ENCODE measurements around the gene RPRD1B. TPM values are rescaled to one million over a fixed set of nuclear protein-coding genes. Genes with fewer than 3 reads are reported as not detected.

RPRD1B gene
- total RNA-seq, 1 donor from 2014 or later, result 37.7 TPM

DNA sequence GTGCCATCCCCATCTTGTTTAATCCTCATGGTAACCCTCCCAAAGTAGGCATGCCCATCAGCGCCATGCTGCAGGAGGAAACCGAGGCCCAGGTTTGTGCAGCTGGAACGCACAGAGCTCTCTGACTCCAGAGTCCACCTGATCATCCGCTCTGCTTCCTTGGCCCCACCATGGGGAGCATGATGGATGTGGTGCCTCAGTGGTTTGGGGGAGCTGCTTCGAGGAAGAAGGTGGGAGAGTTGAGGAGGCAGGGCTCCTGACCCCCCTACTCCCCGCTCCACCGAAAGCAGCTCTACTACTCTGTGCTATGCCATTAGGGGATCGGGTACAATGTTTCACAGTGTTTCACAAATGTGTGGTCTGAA is 79.4 kb downstream of the RPRD1B start:
- Mint-ChIP-seq H3K27ac (no peak overlapping the region), H3K27me3 (ENCODE audit: insufficient read depth, low read depth) (peaks cover 8% of the 10 kb centered on the region), H3K4me3 (no peak overlapping the region), H3K36me3 (no peaks in the 10 kb centered on the region), H3K4me1 (peaks cover 7% of the 10 kb centered on the region), H3K9me3 (no peaks in the 10 kb centered on the region)
- TF ChIP-seq, protein P1, sequence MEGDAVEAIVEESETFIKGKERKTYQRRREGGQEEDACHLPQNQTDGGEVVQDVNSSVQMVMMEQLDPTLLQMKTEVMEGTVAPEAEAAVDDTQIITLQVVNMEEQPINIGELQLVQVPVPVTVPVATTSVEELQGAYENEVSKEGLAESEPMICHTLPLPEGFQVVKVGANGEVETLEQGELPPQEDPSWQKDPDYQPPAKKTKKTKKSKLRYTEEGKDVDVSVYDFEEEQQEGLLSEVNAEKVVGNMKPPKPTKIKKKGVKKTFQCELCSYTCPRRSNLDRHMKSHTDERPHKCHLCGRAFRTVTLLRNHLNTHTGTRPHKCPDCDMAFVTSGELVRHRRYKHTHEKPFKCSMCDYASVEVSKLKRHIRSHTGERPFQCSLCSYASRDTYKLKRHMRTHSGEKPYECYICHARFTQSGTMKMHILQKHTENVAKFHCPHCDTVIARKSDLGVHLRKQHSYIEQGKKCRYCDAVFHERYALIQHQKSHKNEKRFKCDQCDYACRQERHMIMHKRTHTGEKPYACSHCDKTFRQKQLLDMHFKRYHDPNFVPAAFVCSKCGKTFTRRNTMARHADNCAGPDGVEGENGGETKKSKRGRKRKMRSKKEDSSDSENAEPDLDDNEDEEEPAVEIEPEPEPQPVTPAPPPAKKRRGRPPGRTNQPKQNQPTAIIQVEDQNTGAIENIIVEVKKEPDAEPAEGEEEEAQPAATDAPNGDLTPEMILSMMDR (IDR thresholded peaks at IDR 0.05), result no peak
- TF ChIP-seq EZH2 (IDR thresholded peaks at IDR 0.05), result no peak
- TF ChIP-seq EZH2phosphoT487 (IDR thresholded peaks at IDR 0.05), result no peak
- Histone ChIP-seq H3K27me3 (no peaks in the 10 kb centered on the region), H4K20me1 (ENCODE audit: low read depth) (no peaks in the 10 kb centered on the region), H3K4me2 (no peak overlapping the region), H3K4me1 (no peaks in the 10 kb centered on the region), H3F3A (ENCODE audit: low read depth) (no peaks in the 10 kb centered on the region), H3K9me3 (ENCODE audit: low read depth) (no peaks in the 10 kb centered on the region), H3K9ac (no peak overlapping the region), H3K79me2 (ENCODE audit: low read depth) (no peaks in the 10 kb centered on the region), H2AFZ (replicated peaks) (no peak overlapping the region), H3K4me3 (no peak overlapping the region), H3K36me3 (no peaks in the 10 kb centered on the region), H3K27ac (no peak overlapping the region)
- DNase-seq (ENCODE audit: low spot score), result no peak

DNA sequence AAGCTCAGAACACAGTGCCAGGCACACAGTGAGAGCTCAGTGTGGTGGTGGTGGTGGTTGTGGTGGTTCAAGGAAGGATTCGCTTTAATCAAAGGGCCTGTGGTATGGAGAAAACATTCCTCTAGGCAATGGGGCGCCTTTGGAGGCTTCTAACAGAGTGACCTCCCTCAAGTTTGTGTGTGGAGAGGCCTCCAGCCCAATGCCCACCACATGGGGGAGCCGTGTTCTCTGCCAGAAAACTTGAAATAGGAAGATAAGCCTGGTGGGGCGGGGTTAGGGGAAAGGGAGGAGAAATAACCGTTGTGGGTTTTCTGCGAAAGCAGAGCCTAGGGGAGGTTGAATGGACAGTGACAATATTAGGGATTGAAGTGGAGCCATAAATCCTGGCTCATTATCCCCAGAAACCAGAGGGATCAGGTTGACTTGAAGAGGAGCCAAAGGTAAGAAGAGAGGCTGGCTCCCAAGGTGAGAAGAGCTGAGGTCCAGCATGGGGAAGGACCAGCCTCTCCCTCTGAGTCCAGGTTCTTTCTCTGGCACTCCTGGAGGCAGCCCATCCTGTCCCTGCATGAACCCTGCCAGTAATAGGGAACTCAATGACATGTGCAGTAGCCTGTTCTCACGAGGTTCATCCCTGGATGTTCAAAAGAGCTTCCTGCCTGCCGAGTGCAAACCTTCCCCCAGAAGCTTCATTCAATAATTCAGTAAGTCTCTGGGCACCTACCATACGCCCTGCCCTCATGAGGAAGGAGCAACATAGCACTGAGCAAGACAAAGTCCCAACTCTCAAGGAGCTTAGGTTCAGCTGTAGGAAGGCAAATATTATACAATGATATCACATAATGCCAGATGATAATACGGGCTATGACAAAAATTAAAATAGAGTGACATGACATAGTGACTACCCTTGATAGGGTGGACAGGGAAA is 80.1 kb downstream of the RPRD1B start:
- peaks cover 8% of the 10 kb centered on the region for H3K27me3 Mint-ChIP-seq (ENCODE audit: insufficient read depth, low read depth)
- no peaks in the 10 kb centered on the region for H3K79me2 ChIP-seq (ENCODE audit: low read depth)
- H3K27ac Mint-ChIP-seq, result peak overlapping the region; percentile 68
- no peaks in the 10 kb centered on the region for H3F3A ChIP-seq (ENCODE audit: low read depth)
- H3K4me3 ChIP-seq, result no peak overlapping the region
- no peaks in the 10 kb centered on the region for H3K36me3 Mint-ChIP-seq
- H3K27ac ChIP-seq, result no peak overlapping the region
- no peak overlapping the region for H3K4me3 Mint-ChIP-seq
- no peaks in the 10 kb centered on the region for H3K9me3 ChIP-seq (ENCODE audit: low read depth)
- DNase-seq (ENCODE audit: low spot score), result peak; percentile 72
- no peak for TF ChIP-seq EZH2 (IDR thresholded peaks at IDR 0.05)
- TF ChIP-seq, protein P1 (IDR thresholded peaks at IDR 0.05), result peak; percentile 63
- H3K27me3 ChIP-seq, result no peaks in the 10 kb centered on the region
- no peaks in the 10 kb centered on the region for H3K36me3 ChIP-seq
- H3K4me1 ChIP-seq, result no peaks in the 10 kb centered on the region
- no peak overlapping the region for H2AFZ ChIP-seq (replicated peaks)
- no peak overlapping the region for H3K4me2 ChIP-seq
- no peaks in the 10 kb centered on the region for H4K20me1 ChIP-seq (ENCODE audit: low read depth)
- H3K9me3 Mint-ChIP-seq, result no peaks in the 10 kb centered on the region
- peaks cover 7% of the 10 kb centered on the region for H3K4me1 Mint-ChIP-seq
- no peak overlapping the region for H3K9ac ChIP-seq

DNA sequence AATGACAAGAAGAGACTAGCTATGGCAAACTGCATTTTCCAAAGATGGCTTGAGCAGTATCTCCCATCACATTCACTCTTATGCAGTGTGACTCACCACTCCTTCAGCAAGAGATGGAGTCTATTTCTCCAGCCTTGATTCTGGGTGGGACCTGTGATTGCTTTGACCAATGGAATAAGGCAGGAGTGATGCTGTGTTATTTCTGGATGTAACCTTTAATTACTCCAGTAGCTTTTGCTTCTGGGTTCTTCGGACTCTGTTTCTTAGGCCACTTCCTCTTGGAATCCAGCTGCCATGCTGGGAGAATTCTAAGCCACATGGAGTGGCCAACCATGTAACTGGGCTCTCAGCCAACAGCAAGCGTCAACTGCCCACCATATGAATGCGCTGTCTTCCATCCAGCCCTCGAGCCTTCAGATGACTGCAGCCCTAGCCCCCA is 80.8 kb downstream of the RPRD1B start:
- H3K27ac Mint-ChIP-seq, result no peak overlapping the region
- Histone ChIP-seq H3K27ac (no peak overlapping the region), H3K9ac (no peak overlapping the region), H4K20me1 (ENCODE audit: low read depth) (no peaks in the 10 kb centered on the region), H3K4me3 (no peak overlapping the region), H2AFZ (replicated peaks) (no peak overlapping the region), H3K27me3 (no peaks in the 10 kb centered on the region), H3F3A (ENCODE audit: low read depth) (no peaks in the 10 kb centered on the region), H3K36me3 (no peaks in the 10 kb centered on the region), H3K9me3 (ENCODE audit: low read depth) (no peaks in the 10 kb centered on the region), H3K79me2 (ENCODE audit: low read depth) (no peaks in the 10 kb centered on the region), H3K4me1 (no peaks in the 10 kb centered on the region), H3K4me2 (no peak overlapping the region)
- H3K4me1 Mint-ChIP-seq, result peaks cover 7% of the 10 kb centered on the region
- no peaks in the 10 kb centered on the region for H3K9me3 Mint-ChIP-seq
- no peaks in the 10 kb centered on the region for H3K36me3 Mint-ChIP-seq
- H3K4me3 Mint-ChIP-seq, result no peak overlapping the region
- TF ChIP-seq EZH2 (IDR thresholded peaks at IDR 0.05) (no peak), EZH2phosphoT487 (IDR thresholded peaks at IDR 0.05) (no peak)
- TF ChIP-seq, protein P1 (IDR thresholded peaks at IDR 0.05), result no peak
- H3K27me3 Mint-ChIP-seq (ENCODE audit: insufficient read depth, low read depth), result peaks cover 6% of the 10 kb centered on the region
- no peak for DNase-seq (ENCODE audit: low spot score)
